GM18505 (cell line): ENCODE results near the gene SLC46A2.

Experiments used
- ATAC-seq: cut with Tn5 transposase; IDR thresholded peaks from one replicate; pipeline ENCODE4 v1.9.1; 2021; ENCODE audit not compliant: unreplicated experiment
- POLR2A ChIP-seq: IDR thresholded peaks from 4 replicates; pipeline ENCODE4 v1.6.1; 2011; ENCODE audit warnings: borderline replicate concordance; ENCODE audit not compliant: insufficient read depth, insufficient read length; ENCODE audit errors: extremely low read depth

Gene SLC46A2

DNA sequence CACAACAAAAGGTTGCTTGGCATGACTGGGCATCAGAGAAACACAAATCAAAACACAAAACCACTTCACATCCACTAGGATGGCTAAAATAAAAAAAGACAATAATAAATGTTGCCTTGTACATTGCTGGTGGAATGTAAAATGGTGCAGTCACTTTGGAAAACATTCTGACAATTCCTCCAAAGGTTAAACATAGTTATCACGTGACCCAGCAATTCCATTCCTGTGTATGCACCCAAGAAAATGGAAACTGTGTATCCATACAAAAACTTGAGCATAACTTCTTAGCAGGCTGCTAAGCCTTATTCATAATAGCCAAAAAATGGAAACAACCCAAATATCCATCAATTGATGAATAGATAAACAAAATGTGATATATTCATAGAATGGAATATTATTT is 10.2 kb upstream of the SLC46A2 start:
- TF ChIP-seq POLR2A: no peak
- ATAC-seq: no peak

DNA sequence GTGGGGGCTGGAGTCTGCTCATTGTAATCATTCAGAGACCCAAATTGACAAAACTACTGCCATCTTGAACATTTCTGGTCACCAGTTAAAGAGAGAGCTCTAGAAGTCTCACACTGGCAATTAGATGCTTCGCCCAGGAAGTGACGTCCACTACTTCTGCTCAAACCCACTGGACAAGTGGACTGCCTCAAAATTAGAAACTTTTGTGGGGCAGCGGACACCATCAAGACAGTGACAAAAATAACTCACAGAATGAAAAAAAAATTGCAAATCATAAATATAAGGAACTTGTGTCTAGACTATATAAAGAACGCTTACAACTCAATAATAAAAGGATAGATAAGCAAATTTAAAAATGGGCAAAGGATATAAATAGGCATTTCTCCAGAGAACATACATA is 9.8 kb upstream of the SLC46A2 start:
- ATAC-seq: no peak
- TF ChIP-seq POLR2A: no peak

DNA sequence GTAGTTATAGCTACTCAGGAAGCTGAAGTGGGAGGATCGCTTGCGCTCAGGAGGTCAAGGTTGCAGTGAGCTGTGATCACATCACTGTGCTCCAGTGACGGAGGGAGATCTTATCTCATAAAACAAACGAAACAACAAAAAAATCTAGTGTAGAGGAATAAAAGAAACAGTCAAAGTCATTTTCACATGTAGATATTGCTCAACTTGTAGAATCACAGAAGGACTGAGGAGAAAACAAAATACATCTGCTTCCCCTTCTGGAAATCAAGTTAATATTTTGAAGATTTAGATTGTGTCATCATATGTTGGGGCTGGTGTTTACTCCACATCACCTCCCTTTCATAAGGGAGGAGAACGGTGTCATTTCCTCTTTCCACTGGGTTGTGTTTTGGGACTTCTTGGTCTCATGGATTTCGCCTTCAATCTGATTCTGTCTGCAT is 8.2 kb upstream of the SLC46A2 start:
- TF ChIP-seq POLR2A: no peak
- ATAC-seq: no peak

DNA sequence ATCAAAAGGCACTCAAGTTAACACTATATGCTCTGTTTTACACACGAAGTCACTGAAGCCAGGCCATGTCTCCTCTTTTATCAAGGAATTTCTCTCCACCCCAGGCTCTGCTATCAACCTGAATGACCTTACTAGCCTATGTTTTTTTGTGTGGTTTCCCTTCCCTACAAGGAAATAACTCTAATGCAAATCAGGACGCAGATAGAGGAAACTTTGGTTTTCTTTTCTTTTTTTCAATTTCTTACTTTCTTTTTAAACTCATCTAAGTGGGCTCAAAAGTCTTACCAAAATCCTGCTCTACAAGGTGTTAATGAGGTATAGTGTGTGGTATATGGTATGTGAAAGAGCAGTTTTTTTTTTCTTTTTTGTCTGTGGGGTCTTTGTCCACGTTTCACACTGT is 5.5 kb upstream of the SLC46A2 start:
- TF ChIP-seq POLR2A: no peak
- ATAC-seq: no peak

DNA sequence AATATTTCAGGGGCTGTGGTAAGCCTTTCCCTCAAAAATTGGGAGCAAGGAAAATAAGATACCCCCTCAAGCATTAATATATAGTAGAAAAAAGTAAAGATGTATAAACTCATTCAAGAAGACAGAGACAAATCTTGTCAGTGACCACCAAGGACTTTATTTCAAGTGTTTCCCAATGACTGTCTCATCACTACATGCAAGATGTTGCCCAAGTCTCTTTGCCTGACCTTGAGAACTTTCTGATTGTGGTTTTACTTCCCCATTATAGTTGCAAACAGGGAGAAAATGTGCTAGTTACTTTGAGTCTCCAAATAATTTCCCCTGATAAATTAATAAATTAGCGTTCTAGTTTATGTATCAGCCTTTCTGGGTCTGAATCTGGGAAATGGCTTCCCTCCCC is 4.0 kb upstream of the SLC46A2 start:
- no peak for ATAC-seq
- TF ChIP-seq POLR2A: no peak

DNA sequence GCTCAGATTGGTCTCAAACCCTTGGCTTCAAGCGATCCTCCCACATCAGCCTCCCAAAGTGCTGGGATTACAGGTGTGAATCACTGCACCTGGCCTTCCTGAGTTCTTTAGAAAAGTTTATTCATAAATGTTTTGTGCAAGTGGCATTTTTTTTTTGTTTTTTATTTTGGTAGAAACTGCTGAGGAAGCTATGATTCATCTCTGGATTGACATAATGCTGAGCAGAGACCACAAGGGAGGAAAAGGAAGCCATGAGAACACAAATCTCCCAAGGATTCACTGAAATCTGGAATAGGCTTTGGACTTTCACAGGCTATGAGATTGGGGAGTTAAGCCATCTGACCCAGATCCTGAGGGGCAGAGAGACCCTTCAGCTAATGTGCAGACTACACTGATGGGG is 3.4 kb upstream of the SLC46A2 start:
- no peak for TF ChIP-seq POLR2A
- no peak for ATAC-seq

DNA sequence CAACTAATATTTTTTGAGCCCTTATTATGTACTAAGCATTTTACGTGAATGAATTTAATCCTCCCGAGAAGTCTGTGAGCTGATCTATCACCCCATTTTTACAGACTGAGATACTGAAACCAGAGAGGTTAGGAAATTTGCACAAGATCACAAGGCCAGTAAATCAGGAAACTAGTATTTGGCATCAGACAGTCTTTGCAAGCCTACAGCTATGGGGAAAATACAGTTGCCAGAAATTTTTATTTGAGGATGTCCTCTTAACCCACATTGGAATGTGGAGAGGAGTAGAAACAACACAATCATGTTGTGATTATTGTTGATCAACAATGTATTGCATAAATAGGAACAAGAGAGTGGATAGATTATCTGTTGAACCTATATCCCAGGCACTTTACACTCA is 2.3 kb upstream of the SLC46A2 start:
- TF ChIP-seq POLR2A: no peak
- ATAC-seq: no peak

DNA sequence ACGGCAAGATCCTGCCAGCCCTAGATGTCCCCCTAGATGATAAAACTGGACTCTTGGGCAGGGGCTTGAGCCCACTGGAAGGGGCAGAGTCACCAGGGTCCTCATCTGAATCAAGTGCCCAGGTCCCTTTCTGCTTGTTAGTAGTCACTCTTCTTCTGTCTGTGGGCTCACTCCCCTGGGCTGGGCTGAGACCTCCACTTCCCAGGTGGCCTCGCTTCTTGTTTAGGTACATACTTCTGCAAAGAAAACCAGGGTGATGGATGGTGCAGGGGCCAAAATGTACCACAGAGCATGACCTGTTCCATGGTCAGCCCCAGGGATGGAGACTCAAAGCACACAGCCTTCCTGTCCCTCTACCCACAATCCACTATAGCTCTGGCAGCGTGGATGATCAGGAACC is 845 bp upstream of the SLC46A2 start:
- no peak for TF ChIP-seq POLR2A
- ATAC-seq: no peak

DNA sequence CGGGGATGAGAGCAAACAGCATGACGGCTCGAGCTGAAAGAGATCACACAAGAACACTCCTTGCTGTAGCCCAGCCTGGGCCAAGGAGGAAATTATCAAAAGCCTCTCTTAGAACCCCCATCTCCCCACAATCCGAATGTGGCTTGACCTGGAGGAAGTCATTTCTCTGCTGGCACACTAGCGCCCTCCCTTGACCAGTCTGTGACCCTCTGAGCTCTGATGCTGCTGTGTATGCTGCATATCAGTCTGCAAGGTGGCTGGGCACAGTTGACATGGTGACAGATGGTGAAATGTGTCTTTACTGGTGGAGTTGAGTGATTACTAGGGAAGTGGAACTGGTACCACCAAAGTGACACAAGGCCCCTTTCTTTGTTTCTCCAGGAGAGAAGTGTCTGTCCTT is 3.3 kb downstream of the SLC46A2 start:
- TF ChIP-seq POLR2A: no peak
- ATAC-seq: no peak

DNA sequence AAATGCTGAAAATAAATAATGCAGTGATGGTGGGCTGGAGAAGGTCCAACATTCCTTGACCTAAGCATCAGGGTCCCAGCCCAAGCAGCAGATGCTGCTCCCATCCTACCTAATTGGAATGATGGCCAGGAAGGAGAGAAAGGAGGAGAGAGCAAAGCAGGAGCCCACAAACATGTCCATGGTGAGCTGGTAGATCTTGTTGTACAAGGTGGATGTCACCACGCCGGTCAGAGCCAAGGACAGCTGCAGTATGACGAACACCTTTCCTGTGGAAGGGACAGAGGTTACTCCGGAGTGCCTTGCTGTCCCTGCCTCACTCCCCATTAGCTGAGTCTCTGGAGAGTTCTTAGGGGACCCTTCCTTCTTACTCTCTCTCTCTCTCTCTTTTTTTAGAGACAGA is 4.3 kb downstream of the SLC46A2 start:
- no peak for TF ChIP-seq POLR2A
- ATAC-seq: no peak

DNA sequence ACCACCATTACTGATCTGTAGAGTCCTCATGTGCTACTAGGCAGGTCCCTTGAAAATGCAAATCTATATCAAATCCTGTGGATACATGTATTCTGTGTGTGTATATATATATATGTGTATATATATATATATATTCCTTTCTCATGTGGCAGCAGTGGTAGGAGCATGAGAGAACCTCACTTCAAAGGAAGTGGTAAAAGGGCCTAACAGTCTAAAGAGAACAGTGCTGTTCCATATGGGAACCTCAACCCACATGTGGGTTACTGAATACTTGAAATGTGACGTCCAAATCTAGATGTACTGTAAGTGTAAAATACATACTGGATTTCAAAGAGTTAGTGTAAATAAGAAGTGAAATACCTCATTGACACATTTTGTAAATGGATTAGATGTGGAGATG is 5.4 kb downstream of the SLC46A2 start:
- ATAC-seq: no peak
- TF ChIP-seq POLR2A: no peak

DNA sequence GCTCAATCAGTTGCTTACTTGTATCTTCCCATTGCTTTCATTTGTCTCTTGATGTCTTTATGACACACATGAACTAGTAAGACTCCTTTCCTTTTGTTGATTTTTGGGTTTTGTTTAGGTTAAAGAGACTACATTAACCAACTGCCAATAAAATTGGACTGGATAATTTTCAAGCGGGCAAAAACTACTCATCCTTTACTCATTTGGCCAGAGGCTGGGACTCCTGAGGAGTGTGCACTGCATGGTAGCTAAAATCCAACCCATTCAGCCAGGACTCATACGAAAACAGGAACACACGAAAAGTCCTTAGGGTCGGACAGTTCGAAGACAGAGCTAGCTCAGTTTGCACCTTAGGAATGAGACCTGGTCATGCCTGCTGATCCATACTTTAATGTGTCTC is 6.0 kb downstream of the SLC46A2 start:
- TF ChIP-seq POLR2A: no peak
- ATAC-seq: no peak

DNA sequence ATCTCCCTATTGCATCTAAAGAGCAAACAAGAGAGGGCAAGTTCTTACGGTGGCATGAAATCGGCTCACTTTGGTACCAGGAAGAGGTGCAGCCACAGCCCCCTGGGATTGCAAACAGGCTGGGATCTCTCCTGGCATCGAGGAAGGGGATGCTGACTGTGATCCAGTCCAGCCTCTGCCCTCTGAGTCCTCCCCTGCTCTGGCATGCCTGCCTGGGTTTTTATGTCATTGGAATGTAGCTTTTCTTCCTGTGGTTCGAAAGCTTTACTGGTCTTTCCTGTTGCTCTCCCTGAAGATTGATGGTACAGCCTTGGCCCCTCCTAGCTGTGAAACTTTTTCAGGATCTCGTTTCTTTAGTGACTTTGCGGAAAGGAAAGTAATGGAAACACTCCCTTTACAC is 6.6 kb downstream of the SLC46A2 start:
- TF ChIP-seq POLR2A: no peak
- ATAC-seq: no peak

DNA sequence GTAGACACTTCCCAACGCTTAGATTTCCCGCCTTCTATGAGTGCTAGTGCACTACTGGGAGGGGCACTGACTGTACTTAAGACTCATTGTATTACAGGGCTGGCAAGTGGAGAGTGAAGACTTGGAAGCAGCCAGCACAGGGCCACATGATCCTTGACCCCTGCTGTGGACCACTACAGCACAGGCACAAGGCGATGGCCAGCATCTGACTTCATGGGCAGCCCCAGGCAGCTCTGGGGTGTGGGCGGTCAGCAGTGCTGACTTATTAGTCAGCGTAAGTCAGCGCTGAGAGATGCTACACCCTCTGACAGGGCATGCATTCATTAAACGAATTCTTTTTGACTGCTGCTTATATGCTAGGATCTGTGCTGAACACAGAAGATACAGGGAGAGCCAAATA is 9.3 kb downstream of the SLC46A2 start:
- no peak for TF ChIP-seq POLR2A
- ATAC-seq: no peak

DNA sequence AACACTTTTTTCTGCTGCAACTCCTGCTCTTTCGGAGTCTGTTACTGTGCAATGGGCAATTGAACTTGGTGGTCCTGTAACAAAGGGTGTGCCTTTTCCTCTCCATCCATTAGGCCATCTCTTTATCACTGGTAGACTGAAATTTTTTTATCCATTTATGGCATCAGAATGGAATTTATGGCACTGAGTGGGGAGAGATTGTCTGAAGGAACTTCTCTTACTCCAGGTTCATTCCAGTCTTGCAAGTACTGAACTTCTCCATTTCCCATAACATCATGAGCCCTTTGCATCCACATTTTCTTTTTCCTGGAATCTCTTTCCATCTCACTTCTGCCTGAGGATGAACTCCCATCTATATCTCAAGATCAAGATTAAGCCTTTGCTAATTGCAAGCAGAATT is 10.0 kb downstream of the SLC46A2 start:
- no peak for ATAC-seq
- TF ChIP-seq POLR2A: no peak
